GM03348 (cell line): ENCODE measurements around the gene BRF1.
A peak's percentile ranks its signal among the peaks of the same experiment; 100 is the strongest.
"Not testable (repeated sequence)": the region's sequence is repeated elsewhere in the genome, so short reads cannot be mapped to it uniquely, and the experiment has no call there.

ENCODE experiments used
- DNase-seq: peaks from one replicate; pipeline ENCODE4 v3.0.0; 2012; ENCODE audit warnings: low spot score

BRF1 gene, protein sequence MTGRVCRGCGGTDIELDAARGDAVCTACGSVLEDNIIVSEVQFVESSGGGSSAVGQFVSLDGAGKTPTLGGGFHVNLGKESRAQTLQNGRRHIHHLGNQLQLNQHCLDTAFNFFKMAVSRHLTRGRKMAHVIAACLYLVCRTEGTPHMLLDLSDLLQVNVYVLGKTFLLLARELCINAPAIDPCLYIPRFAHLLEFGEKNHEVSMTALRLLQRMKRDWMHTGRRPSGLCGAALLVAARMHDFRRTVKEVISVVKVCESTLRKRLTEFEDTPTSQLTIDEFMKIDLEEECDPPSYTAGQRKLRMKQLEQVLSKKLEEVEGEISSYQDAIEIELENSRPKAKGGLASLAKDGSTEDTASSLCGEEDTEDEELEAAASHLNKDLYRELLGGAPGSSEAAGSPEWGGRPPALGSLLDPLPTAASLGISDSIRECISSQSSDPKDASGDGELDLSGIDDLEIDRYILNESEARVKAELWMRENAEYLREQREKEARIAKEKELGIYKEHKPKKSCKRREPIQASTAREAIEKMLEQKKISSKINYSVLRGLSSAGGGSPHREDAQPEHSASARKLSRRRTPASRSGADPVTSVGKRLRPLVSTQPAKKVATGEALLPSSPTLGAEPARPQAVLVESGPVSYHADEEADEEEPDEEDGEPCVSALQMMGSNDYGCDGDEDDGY

DNA sequence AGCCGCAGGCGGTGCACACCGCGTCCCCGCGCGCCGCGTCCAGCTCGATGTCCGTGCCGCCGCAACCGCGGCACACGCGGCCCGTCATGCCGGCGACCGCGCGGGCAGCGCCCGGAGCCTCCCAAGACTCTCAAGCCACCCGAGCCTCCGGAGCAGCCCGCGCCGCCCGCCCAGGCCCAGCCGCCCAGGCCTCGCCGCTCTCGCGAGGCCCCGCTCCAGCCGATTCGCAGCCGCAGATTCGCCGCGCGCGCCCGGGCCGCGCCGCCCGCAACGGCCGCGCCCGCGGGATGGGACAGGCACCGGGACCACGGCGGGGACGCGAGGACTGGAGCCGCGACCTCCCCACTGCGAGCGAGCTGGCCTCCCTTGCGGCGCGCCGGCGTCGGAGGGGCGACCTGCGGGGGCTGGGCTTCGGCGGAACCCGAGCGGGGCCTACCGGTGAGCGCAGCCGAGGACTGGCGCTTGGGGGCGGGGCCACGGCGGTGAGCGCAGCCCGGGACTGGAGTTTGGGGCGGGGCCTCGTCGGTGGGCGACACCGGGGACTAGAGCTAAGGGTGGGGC, at the start of gene BRF1:
BRF1 (minus strand) TSS at position 460 of the 561 bp plus-strand sequence; CDS start at position 88, 372 bp downstream.
- DNase-seq = peak; percentile 98

DNA sequence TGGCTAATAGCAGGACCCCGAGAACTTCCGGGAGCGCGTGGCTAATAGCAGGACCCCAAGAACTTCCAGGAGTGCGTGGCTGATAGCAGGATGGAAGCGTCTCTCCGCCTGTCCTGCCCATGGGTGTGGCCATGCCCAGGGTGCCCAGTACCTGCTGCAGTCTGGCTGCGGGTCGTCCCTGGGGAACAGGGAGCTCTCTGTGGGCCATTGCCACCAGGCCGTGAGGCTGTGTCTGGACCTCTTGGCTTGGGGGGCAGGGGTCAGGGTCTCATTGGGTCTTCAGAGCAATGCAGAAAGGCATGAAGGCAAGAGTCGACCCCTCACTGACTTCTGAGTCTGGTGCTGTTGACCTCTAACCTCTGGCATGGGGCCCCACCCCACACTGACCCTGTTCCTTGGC, 49.2 kb upstream of the BRF1 start:
- DNase-seq = no peak

DNA sequence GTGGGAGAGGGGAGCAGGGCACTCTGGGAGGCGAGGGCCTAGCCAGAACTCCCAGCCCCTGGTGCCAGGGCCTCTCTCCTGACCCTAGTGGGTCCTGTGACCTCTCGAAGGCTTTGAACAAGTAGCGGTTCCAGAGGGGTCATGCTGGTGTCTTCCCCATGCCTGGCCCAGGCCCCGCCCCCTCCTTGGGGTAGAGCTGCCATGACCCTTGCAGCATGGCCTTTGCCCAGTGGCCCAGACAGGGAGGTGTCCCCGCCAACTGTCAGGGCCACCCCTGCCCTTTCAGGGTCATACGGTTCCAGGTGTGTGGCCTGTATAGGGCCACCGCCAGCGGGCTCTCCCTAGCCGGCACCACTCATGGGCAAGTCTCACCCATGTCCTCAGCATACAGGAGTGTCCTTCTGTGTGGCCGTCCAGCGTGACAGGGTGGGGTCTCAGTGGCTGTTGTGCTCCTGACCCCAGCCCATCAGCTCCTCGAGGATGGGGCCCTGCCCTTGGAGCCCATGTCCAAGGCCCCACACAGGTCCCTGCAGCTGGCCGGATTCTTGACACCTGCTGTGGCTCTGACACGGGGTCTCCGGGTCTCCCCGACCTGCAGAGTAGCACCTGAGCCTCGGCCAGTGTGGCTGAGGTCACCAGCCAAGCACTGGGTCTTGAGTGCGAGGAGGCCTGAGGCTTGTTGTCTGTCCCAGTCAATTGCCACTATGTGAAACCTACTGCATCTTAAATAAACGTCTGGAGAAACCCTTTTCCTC, 48.3 kb upstream of the BRF1 start:
- DNase-seq = no peak

DNA sequence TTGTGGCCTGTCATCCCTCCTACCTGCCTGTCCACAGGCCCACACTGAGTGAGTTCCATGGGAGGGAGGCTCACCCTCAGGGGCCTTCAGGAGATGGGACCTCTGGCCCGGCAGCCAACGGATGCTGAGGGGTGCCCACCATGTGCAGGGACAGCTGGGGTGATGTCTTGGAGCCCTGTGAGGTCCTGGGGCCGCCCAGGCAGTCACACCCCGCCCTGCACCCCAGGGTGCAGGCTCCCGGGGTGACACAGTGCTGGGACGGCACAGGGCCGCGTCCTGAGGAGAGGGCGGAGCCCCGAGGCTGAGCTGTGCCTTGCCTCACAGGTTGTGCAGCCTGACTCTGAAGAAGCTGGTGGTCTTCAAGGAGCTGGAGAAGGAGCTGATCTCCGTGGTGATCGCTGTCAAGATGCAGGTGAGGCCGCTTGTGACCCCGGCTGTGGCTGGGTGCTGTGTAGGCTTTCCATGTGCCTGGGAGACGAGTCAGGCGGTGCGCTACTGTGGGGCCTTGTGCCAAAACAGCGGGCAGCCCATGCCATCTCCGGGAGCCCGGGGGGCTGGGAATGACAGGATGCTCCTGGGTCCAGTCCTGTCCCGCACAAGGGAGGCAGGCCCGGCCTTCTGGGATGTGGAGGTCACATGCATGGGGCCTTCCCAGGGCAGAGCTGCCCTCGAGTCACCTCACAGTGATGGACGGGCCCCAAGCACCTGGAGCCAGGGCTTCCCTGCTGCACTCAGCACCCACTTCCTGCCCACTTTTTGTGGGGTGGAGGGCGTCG, 47.6 kb upstream of the BRF1 start:
- no peak for DNase-seq

DNA sequence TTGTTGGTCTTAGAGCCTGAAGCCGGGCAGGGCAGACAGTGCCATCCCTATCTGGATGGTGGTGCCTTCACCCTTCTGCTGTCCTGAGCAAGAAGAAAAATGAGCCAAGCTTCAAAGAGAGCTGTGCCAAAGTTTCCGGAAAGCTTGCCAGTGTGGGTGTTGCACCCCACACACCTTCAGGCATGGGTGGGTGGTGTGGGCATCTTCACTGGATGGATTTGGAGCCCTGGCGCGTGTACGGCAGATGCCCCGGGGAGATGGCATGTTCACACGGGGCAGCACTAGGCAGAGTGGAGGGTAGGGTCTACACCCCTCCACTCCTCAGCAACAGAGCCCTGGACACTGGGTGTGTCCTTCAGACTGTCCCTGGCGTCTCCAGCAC, 46.8 kb upstream of the BRF1 start:
- DNase-seq = no peak

DNA sequence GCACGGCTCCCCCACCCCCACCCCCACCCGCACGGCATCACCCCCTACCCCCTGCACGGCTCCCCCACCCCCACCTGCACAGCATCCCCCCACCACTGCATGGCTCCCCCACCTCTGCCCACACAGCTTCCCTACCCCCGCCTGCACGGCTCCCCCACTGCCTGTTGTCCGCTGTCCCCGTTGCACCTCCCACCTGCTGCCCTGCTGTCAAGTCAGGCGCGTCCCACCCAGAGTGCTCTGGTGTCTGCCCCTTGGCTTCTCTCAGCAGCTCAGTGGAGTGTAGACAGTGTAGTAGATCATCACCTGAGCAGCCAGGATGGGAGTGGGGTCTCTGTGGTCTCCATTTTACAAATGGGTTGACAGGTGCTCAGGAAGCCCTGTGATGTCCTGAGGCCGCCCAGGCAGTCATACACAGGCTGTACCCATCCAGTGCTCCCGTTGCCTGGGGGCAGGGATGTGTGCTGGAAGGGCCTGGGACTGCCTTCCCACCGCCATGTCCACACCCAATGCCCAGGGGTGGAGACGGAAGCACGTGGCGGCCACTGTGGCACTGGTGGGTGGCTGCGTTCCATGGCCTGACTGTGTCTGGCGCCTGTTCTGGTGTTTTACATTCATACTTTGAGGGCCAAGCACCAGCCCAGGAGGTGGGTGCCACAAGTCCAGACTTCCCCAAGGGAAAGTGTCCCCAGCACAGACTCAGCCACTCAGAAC, 46.2 kb upstream of the BRF1 start:
- no peak for DNase-seq

DNA sequence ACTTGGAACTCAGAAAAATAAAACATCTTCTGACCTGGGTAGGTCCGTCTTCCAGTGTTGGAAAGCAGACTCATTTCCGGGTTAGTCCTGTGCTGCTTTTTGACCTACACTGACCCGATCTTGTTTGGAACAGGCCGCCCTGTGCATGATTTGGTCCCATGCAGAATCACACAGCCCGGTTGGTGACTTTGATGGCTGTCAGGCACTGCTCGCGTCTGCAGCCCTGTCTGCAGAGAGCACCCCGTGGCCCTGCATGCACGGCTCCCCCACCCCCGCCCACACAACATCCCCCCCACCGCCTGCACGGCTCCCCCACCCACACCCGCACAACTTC, 45.4 kb upstream of the BRF1 start:
- DNase-seq = no peak

DNA sequence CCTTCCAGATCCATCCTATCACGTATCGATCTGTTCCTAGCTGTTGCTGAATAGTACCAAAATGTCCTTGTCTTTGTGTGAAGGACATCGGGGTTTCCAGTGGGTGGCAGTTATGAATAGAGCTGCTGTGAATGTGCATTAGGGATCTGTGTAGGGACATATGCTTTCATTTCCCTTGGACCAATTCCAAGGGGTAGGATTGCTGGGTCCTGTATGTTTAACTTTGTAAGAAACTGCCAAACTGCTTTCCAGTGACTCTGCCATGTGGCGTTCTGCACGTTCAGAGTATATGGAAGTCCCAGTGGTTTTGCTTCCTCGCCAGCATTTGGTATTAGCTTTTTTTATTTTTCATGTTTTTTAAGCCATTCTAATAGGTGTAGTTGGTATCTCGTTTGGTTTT, 42.4 kb upstream of the BRF1 start:
- DNase-seq = no peak

DNA sequence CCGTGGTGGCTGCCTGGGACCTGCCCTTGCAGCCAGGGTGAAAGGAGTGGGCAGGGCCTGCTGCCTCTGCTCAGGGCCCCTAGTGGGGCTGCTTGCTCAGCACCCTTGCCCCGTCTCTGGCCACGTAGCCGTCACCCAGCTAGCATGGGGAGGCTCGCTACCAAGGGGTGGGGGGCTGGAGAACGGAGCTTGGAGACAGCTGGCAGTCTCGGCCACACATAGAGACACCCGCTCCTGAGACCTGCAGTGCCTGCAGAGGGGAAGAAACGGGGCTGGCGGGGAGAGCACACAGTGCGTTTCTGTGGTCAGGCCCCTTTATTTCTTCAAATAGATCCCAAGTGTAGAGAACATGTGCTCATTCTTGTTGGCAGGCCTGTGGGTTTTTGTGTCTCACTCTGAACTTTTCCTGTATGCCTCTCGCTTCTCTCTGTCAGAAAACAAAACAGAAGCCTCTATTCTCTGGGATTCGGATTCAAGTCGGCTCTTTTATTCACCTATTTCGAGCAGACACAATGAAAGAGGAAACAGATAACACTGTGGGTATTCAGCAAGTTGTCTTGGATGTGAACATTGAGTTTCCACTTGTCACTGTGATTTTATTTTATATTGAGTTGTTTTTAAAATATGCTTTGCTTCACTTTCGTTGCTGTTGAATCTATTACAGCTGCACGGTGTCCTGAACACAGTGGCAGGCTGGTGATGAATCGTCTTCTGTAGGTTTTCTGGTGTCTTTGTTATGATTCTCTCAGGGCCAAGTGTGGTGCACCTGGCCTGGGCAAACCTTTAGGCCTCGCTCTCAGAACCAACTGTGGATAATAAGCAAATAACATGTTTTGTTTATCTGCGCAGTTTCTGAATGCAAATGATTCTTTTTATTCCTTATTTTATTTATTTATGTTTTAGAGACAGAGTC, 40.3 kb upstream of the BRF1 start:
- peak; percentile 29 for DNase-seq

DNA sequence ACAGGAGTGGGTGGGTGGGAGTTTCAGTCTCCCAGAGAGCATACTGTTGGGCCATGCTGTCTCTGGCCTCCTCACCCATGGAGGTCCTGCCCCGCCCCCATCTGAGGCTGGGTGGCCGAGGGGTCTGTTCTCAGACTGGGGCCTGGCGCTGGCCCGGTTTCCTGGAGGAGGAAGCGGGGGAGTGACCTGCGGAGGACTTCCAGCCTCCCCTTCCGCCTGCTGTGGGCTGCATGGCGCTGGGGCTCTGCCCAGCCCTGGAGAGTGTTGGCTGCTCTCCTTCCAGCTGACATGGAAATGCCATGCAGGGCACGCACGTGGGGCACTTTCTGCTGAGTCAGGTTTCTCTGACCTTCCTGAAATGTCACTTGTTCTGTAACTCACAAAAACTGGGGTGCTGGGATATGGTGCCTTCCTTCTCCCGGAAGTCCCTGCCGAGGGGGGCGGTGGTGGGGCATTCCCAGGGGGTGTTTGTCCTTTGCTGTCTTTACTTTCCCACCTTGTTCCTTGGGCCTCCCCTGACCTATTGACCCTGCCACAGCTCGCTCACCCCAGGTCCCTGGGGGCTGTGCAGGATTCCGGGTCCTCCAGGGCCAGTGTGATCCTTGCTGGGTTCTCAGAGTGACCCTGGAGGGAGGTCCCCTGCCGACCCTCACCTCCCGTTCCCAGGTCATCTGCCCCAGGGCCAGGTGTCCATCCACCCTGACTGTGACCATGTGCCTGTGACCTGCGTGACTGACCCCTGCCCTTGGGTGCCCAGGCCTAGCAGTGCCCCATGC, 37.4 kb upstream of the BRF1 start:
- DNase-seq = no peak

DNA sequence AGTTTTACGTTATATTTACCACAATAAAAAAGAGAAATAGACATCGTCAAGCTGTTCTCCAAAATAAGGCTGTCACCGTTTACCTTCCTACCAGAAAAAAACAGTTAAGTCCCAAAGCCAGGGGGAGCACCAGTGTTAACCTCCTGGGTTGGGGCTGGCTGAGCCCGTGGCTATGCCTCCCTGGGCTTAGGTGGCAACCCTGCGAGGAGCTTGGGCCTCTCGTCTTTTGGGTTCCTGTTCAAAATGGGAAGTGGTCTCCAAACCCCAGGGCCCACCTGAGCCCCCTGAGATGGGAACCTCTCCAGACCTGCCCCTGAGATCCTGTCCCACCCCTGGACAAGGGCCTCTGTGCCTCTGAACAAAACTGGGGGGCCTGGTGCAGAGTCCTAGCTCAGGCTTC, 36.6 kb upstream of the BRF1 start:
- DNase-seq = no peak

DNA sequence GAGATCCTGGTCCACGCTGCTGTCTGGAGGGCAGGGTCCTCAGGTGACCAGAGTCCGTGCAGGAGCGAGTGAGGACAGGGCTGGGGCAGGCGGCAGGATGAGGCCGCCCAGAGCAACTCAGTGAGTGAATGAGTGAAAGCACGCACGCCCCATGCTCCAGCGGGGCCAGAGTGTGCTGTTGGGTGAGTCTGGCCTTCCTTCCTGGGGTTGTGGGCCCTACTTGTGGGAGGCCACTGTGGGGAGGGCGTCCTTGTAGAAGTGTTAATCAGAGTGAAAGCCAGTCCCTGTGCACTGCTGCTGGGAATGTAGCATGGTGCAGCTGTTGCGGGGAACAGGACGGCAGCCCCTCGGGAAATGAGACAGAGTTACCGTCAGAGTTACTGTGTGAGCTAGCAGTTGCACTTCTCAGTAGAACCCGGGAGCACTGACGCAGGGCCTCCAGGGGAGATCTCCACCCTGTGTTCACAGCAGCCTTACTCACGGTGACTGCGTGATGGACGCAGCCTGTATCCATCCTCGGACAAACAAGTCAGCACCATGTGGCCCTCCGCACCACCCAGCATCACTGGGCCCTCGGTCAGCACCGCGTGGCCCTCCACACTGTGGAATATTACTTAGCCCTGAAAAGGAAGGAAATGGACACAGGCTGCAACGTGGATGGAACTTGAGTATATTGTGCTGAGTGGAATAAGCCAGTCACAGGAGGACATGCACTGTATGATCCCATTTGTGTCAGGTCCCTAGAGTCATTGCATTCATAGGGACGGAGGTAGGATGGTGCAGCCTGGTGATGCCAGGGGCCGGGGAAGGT, 35.9 kb upstream of the BRF1 start:
- DNase-seq = no peak

DNA sequence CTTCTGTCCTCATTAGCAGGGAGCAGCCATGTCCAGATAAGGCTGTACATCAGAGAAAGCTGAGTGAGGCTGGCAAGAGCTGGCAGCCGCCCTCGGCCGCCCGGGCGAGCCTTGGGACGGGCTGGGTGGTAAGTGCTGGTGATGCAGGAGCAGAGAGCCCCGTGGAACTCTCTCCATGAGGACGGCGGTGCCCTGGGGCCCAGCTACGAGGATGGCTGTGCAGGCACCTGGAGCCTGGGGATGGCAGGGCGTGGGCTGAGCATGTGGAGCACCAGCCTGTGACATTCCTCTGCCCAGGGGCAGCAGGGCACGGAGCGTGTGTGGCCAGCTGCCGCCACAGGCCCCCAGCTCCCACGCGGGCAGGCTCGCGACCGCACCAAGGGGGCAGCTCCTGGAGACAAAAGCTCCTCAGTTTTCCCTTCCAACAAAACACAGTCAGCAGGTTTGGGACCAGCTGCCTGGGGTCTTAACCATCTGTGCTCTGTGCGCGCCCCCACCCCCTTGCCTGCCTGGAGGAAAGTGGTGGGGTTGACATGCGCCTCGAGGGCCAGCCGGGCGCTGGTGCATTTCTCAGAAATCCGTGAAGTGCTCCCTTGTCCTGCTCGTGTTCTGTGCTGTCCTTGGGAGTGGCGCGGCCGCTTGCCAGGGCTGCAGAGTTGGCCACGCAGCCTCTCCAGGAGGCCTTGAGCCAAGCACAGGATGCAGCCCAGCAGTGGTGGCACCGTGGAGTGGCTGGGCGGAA, 35.1 kb upstream of the BRF1 start:
- no peak for DNase-seq

DNA sequence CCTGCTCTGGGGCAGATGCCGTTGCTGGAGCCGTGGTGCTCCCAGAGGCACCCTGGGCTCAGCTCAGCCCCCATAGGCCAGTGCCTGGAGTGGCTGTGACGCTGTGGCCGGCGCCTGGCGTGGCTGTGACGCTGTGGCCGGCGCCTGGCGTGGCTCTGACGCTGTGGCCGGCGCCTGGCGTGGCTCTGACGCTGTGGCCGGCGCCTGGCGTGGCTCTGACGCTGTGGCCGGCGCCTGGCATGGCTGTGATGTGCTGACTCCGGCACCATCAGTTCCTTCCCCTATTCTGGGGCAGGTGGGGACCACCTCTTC, 34.4 kb upstream of the BRF1 start:
- not testable (repeated sequence) for DNase-seq

DNA sequence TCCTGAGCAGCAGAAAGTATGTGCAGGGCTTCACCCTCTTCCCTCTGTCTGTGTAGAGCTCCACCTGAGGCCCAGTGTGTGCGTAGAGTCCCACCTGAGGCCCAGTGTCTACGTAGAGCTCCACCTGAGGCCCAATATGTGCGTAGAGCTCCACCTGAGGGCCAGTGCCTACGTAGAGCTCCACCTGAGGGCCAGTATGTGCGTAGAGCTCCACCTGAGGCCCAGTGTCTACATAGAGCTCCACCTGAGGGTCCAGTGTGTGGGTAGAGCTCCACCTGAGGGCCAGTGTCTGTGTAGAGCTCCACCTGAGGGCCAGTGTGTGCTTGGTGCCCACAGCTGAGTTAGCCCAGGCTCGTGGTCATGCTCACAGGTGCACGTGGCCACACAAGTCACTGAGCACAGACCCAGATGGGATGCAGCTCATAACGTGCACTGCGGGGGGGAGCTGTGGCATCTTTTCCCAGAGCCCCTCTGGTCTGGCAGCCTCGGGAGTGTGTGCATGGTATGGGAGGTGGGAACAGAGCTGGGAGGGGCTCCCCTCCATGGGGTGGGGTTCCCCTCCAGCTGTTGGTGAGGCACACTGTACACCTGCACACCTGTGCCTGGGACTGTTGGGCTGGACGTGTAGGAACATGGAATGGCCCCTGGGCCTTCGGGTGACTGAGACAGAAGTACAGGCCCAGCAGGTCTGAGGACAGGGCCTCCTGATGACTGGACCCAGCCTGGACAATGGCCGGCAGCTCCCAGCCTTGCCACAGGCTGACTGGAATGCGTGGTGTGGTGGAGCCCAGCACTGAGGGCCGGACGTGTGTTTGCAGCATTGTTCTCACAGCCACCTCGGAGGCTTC, 33.8 kb upstream of the BRF1 start:
- DNase-seq = no peak

DNA sequence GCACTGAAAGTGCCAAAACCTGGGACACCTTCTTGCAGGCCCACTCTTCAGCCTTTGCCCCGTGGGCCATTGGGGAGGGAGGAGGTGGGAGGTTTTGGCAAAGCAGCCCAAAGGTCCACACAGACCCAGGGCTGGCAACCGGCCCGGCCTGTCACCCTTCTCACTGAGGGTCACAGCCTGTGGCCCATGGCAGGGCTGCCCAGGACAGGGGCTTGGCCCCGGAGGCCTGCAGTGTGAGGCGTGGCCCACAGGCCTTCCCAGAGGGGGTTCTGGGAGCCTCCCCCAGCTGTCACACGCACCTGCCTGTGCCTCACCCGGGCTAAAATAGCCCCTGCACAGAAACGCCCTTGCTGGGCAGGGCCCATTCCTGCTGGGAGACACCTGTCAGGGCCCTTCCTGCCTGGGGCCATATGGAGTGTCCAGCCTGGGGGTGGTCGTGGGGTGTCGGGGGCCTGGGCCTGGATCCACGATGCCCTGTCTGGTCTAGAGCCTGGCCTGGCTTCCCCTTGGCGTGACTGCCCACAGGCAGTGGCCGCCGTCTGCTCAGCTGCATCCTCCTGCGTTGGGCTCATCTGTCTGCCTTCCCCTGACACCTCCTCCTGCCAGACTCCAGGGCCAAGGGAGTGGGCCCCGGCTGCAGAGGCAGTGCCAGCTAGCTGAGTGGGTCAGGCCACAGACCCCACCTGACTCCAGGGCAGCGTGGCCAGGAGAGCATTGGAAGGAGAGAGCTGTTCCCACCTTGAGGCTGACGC, 33.0 kb upstream of the BRF1 start:
- no peak for DNase-seq
